Neural cell (in vitro differentiated cells): ENCODE data around the gene ASXL1. TPM values are rescaled to one million over a fixed set of nuclear protein-coding genes. Genes with fewer than 3 reads are reported as not detected.

Experiments used
- H2AFZ ChIP-seq: fragments of 200-600, 300-800 bp; sonication (generic), shearing (Covaris generic); 2 replicates; pipeline ENCODE4 v1.6.0; 2014; ENCODE audit warnings: low read depth, mild to moderate bottlenecking, antibody characterized with exemption, low read length, moderate library complexity
- H3F3A ChIP-seq: fragments of 200-600 bp; shearing (Covaris generic); 2 replicates; pipeline ENCODE4 v1.6.1; 2016; ENCODE audit warnings: mild to moderate bottlenecking, moderate library complexity, mixed read lengths, antibody characterized with exemption, low read length; ENCODE audit not compliant: insufficient read depth, poor library complexity, severe bottlenecking
- H3K27ac ChIP-seq: fragments of 200-600, 300-800 bp; sonication (generic), shearing (Covaris generic); 2 replicates; pipeline ENCODE4 v1.5.1; 2014; ENCODE audit warnings: mild to moderate bottlenecking, low read length, moderate library complexity
- H3K27me3 ChIP-seq: fragments of 300-800, 200-600 bp; sonication (generic), shearing (Covaris generic); 2 replicates; pipeline ENCODE4 v1.6.0; 2014; ENCODE audit warnings: mild to moderate bottlenecking, low read depth, low read length, moderate library complexity; ENCODE audit not compliant: insufficient read depth
- H3K36me3 ChIP-seq: fragments of 300-800, 200-600 bp; sonication (generic), shearing (Covaris generic); 2 replicates; pipeline ENCODE4 v1.5.1; 2014; ENCODE audit warnings: mild to moderate bottlenecking, antibody characterized with exemption, low read length, moderate library complexity; ENCODE audit not compliant: insufficient read depth
- H3K4me2 ChIP-seq: fragments of 300-800, 200-600 bp; sonication (generic), shearing (Covaris generic); 2 replicates; pipeline ENCODE4 v1.6.0; 2014; ENCODE audit warnings: mild to moderate bottlenecking, low read length
- H3K4me3 ChIP-seq: fragments of 300-800, 200-600 bp; sonication (generic), shearing (Covaris generic); 2 replicates; pipeline ENCODE4 v1.5.1; 2014; ENCODE audit warnings: mild to moderate bottlenecking, low read length, moderate library complexity
- H3K79me2 ChIP-seq: fragments of 200-600 bp; shearing (Covaris generic); replicated peaks from 2 replicates; pipeline ENCODE4 v1.6.0; 2014; ENCODE audit warnings: mild to moderate bottlenecking, low read length, moderate library complexity; ENCODE audit not compliant: insufficient read depth
- H3K9ac ChIP-seq: fragments of 300-800, 200-600 bp; sonication (generic), shearing (Covaris generic); 2 replicates; pipeline ENCODE4 v1.6.1; 2016; ENCODE audit warnings: mild to moderate bottlenecking, low read length, mixed read lengths
- H3K9me2 ChIP-seq: fragments of 200-600 bp; shearing (Covaris generic); 2 replicates; pipeline ENCODE4 v1.6.1; 2016; ENCODE audit warnings: mild to moderate bottlenecking, low read length, mixed read lengths; ENCODE audit not compliant: insufficient read depth
- H3K9me3 ChIP-seq: fragments of 200-600, 300-800 bp; sonication (generic), shearing (Covaris generic); 2 replicates; pipeline ENCODE4 v1.6.1; 2016; ENCODE audit warnings: mild to moderate bottlenecking, mixed run types, low read length, moderate library complexity, mixed read lengths
- H4K20me1 ChIP-seq: fragments of 200-600 bp; shearing (Covaris generic); 2 replicates; pipeline ENCODE4 v1.6.1; 2016; ENCODE audit warnings: mild to moderate bottlenecking, mixed run types; ENCODE audit not compliant: insufficient read depth
- CTCF ChIP-seq: fragments of 450-650 bp; IDR thresholded peaks from 2 replicates; pipeline ENCODE4 v1.5.1; 2014; ENCODE audit warnings: antibody characterized with exemption, mild to moderate bottlenecking, moderate library complexity; ENCODE audit not compliant: poor library complexity, severe bottlenecking
- EP300 ChIP-seq: fragments of 450-650 bp; conservative IDR thresholded peaks from 2 replicates; pipeline ENCODE4 v1.6.1; 2014; ENCODE audit warnings: antibody characterized with exemption, mild to moderate bottlenecking, moderate library complexity; ENCODE audit not compliant: poor library complexity, severe bottlenecking
- EZH2 ChIP-seq: fragments of 200-600, 300-800 bp; shearing (Covaris generic), sonication (generic); IDR thresholded peaks from 2 replicates; pipeline ENCODE4 v1.6.1; 2014; ENCODE audit warnings: antibody characterized with exemption, low read length, borderline replicate concordance, mild to moderate bottlenecking; ENCODE audit not compliant: insufficient read depth, poor library complexity, severe bottlenecking
- MXI1 ChIP-seq: fragments of 450-650 bp; conservative IDR thresholded peaks from 2 replicates; pipeline ENCODE4 v1.6.1; 2014; ENCODE audit warnings: antibody characterized with exemption, mild to moderate bottlenecking; ENCODE audit not compliant: poor library complexity, severe bottlenecking
- POLR2AphosphoS5 ChIP-seq: IDR thresholded peaks from 2 replicates; pipeline ENCODE4 v1.6.1; 2012
- RAD21 ChIP-seq: fragments of 450-650 bp; conservative IDR thresholded peaks from 2 replicates; pipeline ENCODE4 v1.6.1; 2014; ENCODE audit warnings: antibody characterized with exemption, mild to moderate bottlenecking, moderate library complexity
- REST ChIP-seq: IDR thresholded peaks from 2 replicates; pipeline ENCODE4 v1.6.1; 2012; ENCODE audit warnings: borderline replicate concordance
- SMC3 ChIP-seq: fragments of 450-650 bp; conservative IDR thresholded peaks from 2 replicates; pipeline ENCODE4 v1.6.1; 2014; ENCODE audit warnings: antibody characterized with exemption, mild to moderate bottlenecking, moderate library complexity; ENCODE audit not compliant: poor library complexity
- TAF1 ChIP-seq: IDR thresholded peaks from 2 replicates; pipeline ENCODE4 v1.6.1; 2012; ENCODE audit warnings: low read depth
- polyA plus RNA-seq: library from polyadenylated mRNA; depleted of rRNA; stranded (reverse); fragments of >200 nt; gene quantifications from 2 replicates; pipeline ENCODE4 v1.2.3, GENCODE V29; 2014

The ASXL1 gene
- polyA plus RNA-seq, 1 donor from 2014 or later = 45.9 TPM

GRCh38 chr20:32480371-32481241 is 122.5 kb downstream of the ASXL1 start:
- Histone ChIP-seq H3K27me3 (no peaks in the 10 kb centered on the region), H3K4me2 (peak overlapping the region; percentile 71), H3K4me3 (peak overlapping the region; percentile 95), H3K79me2 (peaks cover 72% of the 10 kb centered on the region), H3F3A (peaks cover 3% of the 10 kb centered on the region), H3K27ac (peak overlapping the region; percentile 78), H2AFZ (no peak overlapping the region), H3K9me2 (no peaks in the 10 kb centered on the region), H3K36me3 (no peaks in the 10 kb centered on the region), H3K9me3 (no peaks in the 10 kb centered on the region), H4K20me1 (peaks cover 57% of the 10 kb centered on the region), H3K9ac (peak overlapping the region; percentile 83)
- TF ChIP-seq EP300 (peak; percentile 13), POLR2AphosphoS5 (peak; percentile 77), TAF1 (no peak), REST (peak; percentile 64), RAD21 (no peak), SMC3 (peak; percentile 24), MXI1 (peak; percentile 83), EZH2 (no peak), CTCF (no peak)

GRCh38 chr20:32481311-32482142 is 123.4 kb downstream of the ASXL1 start:
- TF ChIP-seq SMC3 = no peak
- no peak for TF ChIP-seq TAF1
- peaks cover 6% of the 10 kb centered on the region for H3F3A ChIP-seq
- H3K27ac ChIP-seq = peak overlapping the region; percentile 78
- peaks cover 63% of the 10 kb centered on the region for H3K79me2 ChIP-seq
- no peaks in the 10 kb centered on the region for H3K9me3 ChIP-seq
- no peaks in the 10 kb centered on the region for H3K9me2 ChIP-seq
- no peaks in the 10 kb centered on the region for H3K36me3 ChIP-seq
- H3K4me2 ChIP-seq = peak overlapping the region; percentile 71
- peak overlapping the region; percentile 83 for H3K9ac ChIP-seq
- H3K4me3 ChIP-seq = peak overlapping the region; percentile 95
- peaks cover 48% of the 10 kb centered on the region for H4K20me1 ChIP-seq
- H3K27me3 ChIP-seq = no peaks in the 10 kb centered on the region
- no peak overlapping the region for H2AFZ ChIP-seq
